C4-2B (cell line): ENCODE results near the gene BEAN1.

Experiments
- H3K27ac ChIP-seq: fragments of 450-650 bp; 2 replicates; pipeline ENCODE4 v1.5.1; 2017
- ZFX ChIP-seq: fragments of 450-650 bp; IDR thresholded peaks from 2 replicates; pipeline ENCODE4 v1.6.1; 2017
- TF ChIP-seq, protein P1 (sequence below): fragments of 450-650 bp; conservative IDR thresholded peaks from 2 replicates; pipeline ENCODE4 v1.5.1; 2017; ENCODE audit warnings: mild to moderate bottlenecking

Gene BEAN1

DNA sequence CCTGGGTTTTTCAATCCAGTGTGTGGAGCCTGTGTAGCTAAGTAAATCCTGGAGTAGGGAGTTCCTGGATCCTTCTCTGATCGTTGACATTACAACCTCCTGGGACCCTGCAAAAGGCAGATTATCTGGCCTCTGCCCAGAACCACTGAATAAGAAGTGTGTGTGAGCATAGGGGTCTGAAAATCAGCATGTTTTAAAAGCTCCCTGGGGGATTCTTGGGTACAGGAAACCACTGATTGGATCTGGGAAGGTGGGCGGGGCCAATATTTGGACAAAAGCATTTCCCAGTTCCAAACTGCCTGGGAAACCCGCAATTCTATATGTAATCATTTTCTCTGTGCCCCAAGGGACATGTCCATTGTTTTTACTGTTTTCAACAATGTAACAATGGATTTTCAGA is 27.2 kb upstream of the BEAN1 start:
- TF ChIP-seq, protein P1, sequence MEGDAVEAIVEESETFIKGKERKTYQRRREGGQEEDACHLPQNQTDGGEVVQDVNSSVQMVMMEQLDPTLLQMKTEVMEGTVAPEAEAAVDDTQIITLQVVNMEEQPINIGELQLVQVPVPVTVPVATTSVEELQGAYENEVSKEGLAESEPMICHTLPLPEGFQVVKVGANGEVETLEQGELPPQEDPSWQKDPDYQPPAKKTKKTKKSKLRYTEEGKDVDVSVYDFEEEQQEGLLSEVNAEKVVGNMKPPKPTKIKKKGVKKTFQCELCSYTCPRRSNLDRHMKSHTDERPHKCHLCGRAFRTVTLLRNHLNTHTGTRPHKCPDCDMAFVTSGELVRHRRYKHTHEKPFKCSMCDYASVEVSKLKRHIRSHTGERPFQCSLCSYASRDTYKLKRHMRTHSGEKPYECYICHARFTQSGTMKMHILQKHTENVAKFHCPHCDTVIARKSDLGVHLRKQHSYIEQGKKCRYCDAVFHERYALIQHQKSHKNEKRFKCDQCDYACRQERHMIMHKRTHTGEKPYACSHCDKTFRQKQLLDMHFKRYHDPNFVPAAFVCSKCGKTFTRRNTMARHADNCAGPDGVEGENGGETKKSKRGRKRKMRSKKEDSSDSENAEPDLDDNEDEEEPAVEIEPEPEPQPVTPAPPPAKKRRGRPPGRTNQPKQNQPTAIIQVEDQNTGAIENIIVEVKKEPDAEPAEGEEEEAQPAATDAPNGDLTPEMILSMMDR: no peak
- no peak for TF ChIP-seq ZFX
- no peak overlapping the region for H3K27ac ChIP-seq

GRCh38 chr16:66400503-66401380 is 26.4 kb upstream of the BEAN1 start:
- no peak overlapping the region for H3K27ac ChIP-seq
- no peak for TF ChIP-seq ZFX
- TF ChIP-seq, protein P1: no peak

DNA sequence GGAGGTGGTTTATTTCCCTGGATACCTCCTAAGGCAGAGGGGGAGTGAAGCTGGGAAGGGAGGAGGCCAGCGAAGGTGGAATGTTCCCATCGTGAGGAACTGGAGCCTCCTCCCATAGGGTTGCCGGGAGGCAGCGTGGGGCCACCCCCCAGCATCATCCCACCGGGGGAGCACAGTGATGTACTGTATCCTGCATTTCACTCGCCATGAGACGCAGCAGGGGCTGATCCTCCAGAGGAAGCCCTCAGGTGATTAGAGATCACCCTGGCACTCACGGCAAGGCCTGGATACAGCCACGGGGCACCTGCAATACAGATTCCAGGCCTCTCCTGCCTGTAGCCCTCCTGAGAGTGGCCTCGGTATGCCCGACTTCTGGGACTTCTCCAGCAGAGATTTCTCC is 25.5 kb upstream of the BEAN1 start:
- TF ChIP-seq, protein P1: no peak
- TF ChIP-seq ZFX: no peak
- H3K27ac ChIP-seq: no peak overlapping the region

- no peak for TF ChIP-seq ZFX
- TF ChIP-seq, protein P1: no peak
- H3K27ac ChIP-seq: no peak overlapping the region
These were observed 24.9 kb upstream of the BEAN1 start for GRCh38 chr16:66402166-66402565.

- TF ChIP-seq, protein P1: no peak
- no peak for TF ChIP-seq ZFX
- no peak overlapping the region for H3K27ac ChIP-seq
These were observed 24.4 kb upstream of the BEAN1 start for GRCh38 chr16:66402591-66403230.

DNA sequence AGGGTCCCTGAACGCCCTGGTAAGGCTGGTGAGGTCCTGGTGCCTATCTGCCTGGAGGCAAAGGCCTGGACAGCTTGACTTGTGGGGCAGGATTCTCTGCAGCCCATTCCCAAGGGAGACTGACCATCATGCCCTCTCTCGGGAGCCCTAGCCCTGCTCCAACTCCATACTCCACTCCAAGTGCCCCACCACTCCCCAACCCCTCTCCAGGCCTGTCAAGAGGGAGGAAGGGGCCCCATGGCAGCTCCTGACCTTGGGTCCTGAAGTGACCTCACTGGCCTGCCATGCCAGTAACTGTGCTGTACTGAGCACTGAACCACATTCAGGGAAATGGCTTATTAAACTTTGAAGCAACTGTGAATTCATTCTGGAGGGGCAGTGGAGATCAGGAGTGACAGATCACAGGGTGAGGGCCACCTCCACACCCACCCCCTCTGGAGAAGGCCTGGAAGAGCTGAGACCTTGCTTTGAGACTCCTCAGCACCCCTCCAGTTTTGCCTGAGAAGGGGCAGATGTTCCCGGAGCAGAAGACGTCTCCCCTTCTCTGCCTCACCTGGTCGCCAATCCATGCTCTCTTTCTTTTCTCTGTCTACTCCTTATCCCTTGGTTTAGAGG is 23.5 kb upstream of the BEAN1 start:
- no peak overlapping the region for H3K27ac ChIP-seq
- TF ChIP-seq, protein P1: no peak
- no peak for TF ChIP-seq ZFX
